Endothelial cell of umbilical vein (primary cell): ENCODE measurements around the gene C1orf115. TPM values are rescaled to one million over a fixed set of nuclear protein-coding genes. Genes with fewer than 3 reads are reported as not detected.

Source experiments
- BruUV-seq: library from RNA; stranded (reverse); fragments of 400-500 nt; replicated peaks from 2 replicates; lab custom pipeline; 2021; lab: Mats Ljungman, UMichigan
- CTCF ChIA-PET: fragments of 300-600, 350-600 bp; sonication (Branson Sonifier 250); formaldehyde crosslinking; loops from one replicate; lab custom pipeline; 2021; ENCODE audit warnings: antibody characterized with exemption, inconsistent platforms; lab: Charles Lee
- POLR2A ChIA-PET: fragments of 300-600, 350-600 bp; sonication (Branson Sonifier 250); formaldehyde crosslinking; loops from one replicate; lab custom pipeline; 2021; ENCODE audit warnings: antibody characterized with exemption, inconsistent platforms; lab: Charles Lee
- DNase-seq: peaks from one replicate; pipeline ENCODE4 v3.0.0-alpha.2; 2011; ENCODE audit warnings: low read depth, low spot score
- FAIRE-seq: peaks from 2 replicates; lab custom pipeline; 2011; peaks lifted over from hg19 to GRCh38; lab: Jason Lieb, UNC
- H2AFZ ChIP-seq: 2 replicates; pipeline ENCODE4 v1.6.0; 2012; ENCODE audit warnings: low read depth, low read length, control low read depth, inconsistent platforms
- H3K27ac ChIP-seq: 2 replicates; pipeline ENCODE4 v1.5.1; 2011; ENCODE audit warnings: low read depth, mild to moderate bottlenecking, control low read depth, low read length, moderate library complexity; ENCODE audit not compliant: insufficient read depth
- H3K27me3 ChIP-seq, 2 experiments: 2 replicates each; pipeline versions ENCODE4 v1.6.0 to v1.6.1; 2011; ENCODE audit warnings: low read length in 2 of 2, mixed read lengths in 1 of 2; ENCODE audit not compliant: control insufficient read depth in 2 of 2, insufficient read depth in 2 of 2
- H3K36me3 ChIP-seq, 2 experiments: 2 replicates in 1 of 2; 3 replicates in 1 of 2; pipeline ENCODE4 v1.5.1; 2011; ENCODE audit warnings: low read length in 2 of 2, mild to moderate bottlenecking in 1 of 2, moderate library complexity in 1 of 2; ENCODE audit not compliant: control insufficient read depth in 2 of 2, insufficient read depth in 2 of 2; ENCODE audit errors: extremely low read depth in 1 of 2
- H3K4me1 ChIP-seq: 3 replicates; pipeline ENCODE4 v1.5.1; 2011; ENCODE audit warnings: mild to moderate bottlenecking, low read length; ENCODE audit not compliant: control insufficient read depth, insufficient read depth; ENCODE audit errors: extremely low read depth
- H3K4me2 ChIP-seq: 2 replicates; pipeline ENCODE4 v1.6.1; 2011; ENCODE audit warnings: low read length, control low read depth, mixed read lengths; ENCODE audit not compliant: insufficient read depth
- H3K4me3 ChIP-seq, 3 experiments: fragments of 200-600 bp in 1 of 3; sonication (generic), shearing (Covaris generic) in 1 of 3; replicated peaks in 1 of 3; 2 replicates each; pipeline ENCODE4 v1.5.1; 2011 to 2016; ENCODE audit warnings: control low read depth in 3 of 3, low read length in 3 of 3, mild to moderate bottlenecking in 2 of 3, inconsistent platforms in 1 of 3, low read depth in 1 of 3, moderate library complexity in 1 of 3; ENCODE audit not compliant: insufficient read depth in 1 of 3
- H3K79me2 ChIP-seq: 2 replicates; pipeline ENCODE4 v1.6.0; 2012; ENCODE audit warnings: low read length, inconsistent platforms; ENCODE audit not compliant: control insufficient read depth, insufficient read depth
- H3K9ac ChIP-seq: replicated peaks from 2 replicates; pipeline ENCODE3; 2011; ENCODE audit warnings: low read length, control low read depth; ENCODE audit not compliant: insufficient read depth; ENCODE audit errors: extremely low read depth
- H3K9me1 ChIP-seq: replicated peaks from 3 replicates; pipeline ENCODE4 v1.6.0; 2011; ENCODE audit warnings: mild to moderate bottlenecking, low read length; ENCODE audit not compliant: control insufficient read depth, insufficient read depth; ENCODE audit errors: extremely low read depth
- H3K9me3 ChIP-seq: replicated peaks from 2 replicates; pipeline ENCODE4 v1.5.1; 2012; ENCODE audit warnings: low read length, inconsistent platforms; ENCODE audit not compliant: control insufficient read depth, insufficient read depth
- H4K20me1 ChIP-seq: replicated peaks from 2 replicates; pipeline ENCODE3; 2011; ENCODE audit warnings: mild to moderate bottlenecking, low read length; ENCODE audit not compliant: control insufficient read depth, insufficient read depth; ENCODE audit errors: extremely low read depth
- EZH2 ChIP-seq: IDR thresholded peaks from 2 replicates; pipeline ENCODE4 v1.6.1; 2012; ENCODE audit warnings: borderline replicate concordance, low read depth, mild to moderate bottlenecking, moderate library complexity, low read length, inconsistent platforms; ENCODE audit not compliant: severe bottlenecking
- JUN ChIP-seq: IDR thresholded peaks from 2 replicates; pipeline ENCODE4 v1.6.1; 2011; ENCODE audit warnings: borderline replicate concordance, low read depth; ENCODE audit not compliant: insufficient read length, insufficient read depth
- MYC ChIP-seq: IDR thresholded peaks from one replicate; pipeline ENCODE4 v1.6.1; 2011; ENCODE audit warnings: mild to moderate bottlenecking, low read depth, low read length
- POLR2A ChIP-seq: IDR thresholded peaks from 2 replicates; pipeline ENCODE4 v1.6.1; 2012; ENCODE audit warnings: low read depth, mild to moderate bottlenecking, control low read depth, low read length
- POLR2AphosphoS5 ChIP-seq: IDR thresholded peaks from 2 replicates; pipeline ENCODE4 v1.6.1; 2012; ENCODE audit warnings: low read depth, mild to moderate bottlenecking, control low read depth, low read length, moderate library complexity; ENCODE audit not compliant: insufficient read depth
- dilution Hi-C: fragments of 300-500 bp; cut with MboI; formaldehyde crosslinking; loops from one replicate; pipeline ENCODE4 v1.15.0; 2019; ENCODE audit warnings: low sequenced_read_pairs; ENCODE audit not compliant: extremely low pct_ligation_motif_present
- intact Hi-C: fragments of 100-400 bp; cut with micrococcal nuclease; formaldehyde crosslinking; loops from one replicate; pipeline ENCODE4 v1.10.0; 2022
- polyA plus RNA-seq, 4 experiments: library from polyadenylated mRNA; depleted of rRNA in 3 of 4; stranded (reverse) in 3 of 4; unstranded in 1 of 4; fragments of >200 nt; gene quantifications; 2 replicates each; pipeline versions ENCODE4 v1.2.1 to v1.2.3, GENCODE V29; 2011 to 2012; ENCODE audit warnings: missing spikeins in 1 of 4
- total RNA-seq: library from RNA; stranded (reverse); gene quantifications from 2 replicates; pipeline ENCODE4 v1.2.3, GENCODE V29; 2021
- TF ChIP-seq, protein P1 (sequence below): IDR thresholded peaks from 2 replicates; pipeline ENCODE4 v1.6.1; 2011; ENCODE audit not compliant: insufficient read depth, insufficient read length
- TF ChIP-seq, protein P2 (sequence below), 2 donors: IDR thresholded peaks; 1 replicate in 1 of 2; 2 replicates in 1 of 2; pipeline ENCODE4 v1.5.1; 2011; ENCODE audit warnings: low read length in 2 of 2, mild to moderate bottlenecking in 2 of 2, moderate library complexity in 2 of 2, control low read depth in 1 of 2, inconsistent platforms in 1 of 2, low read depth in 1 of 2; ENCODE audit not compliant: insufficient read depth in 1 of 2; ENCODE audit errors: extremely low read depth in 1 of 2

Gene C1orf115
- total and polyA plus RNA-seq, 2 donors (not counting 3 experiments of a cell fraction or from before 2014, with no cell fraction given): 11.1 to 16.4 TPM

DNA sequence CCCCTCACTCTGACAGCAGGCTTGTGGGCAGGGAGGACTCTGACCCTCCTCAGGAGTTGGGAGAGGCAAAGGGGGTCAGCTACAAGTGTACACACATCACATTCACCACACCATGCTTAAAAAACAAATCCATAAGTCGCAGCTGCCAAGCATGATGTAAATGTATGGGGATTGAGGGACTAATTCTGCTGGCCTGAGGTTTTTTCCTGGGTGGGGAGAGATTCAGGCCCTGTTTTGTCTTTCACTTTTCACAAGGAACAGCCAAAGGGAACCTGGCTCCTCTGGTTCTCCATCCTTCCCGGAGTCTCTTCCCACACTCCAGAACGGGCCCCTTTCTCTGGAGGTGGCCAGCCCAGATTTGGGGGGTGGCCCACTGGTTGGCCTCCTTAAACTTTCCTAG is 56.7 kb downstream of the C1orf115 start:
- H3K27me3 ChIP-seq: no peaks in the 10 kb centered on the region
- ChIA-PET CTCF (interaction anchor here (1.7 to 5.7 kb wide), 4 partner anchors 9 to 65 kb away, joined by 9 to 82 read pairs (median 22); no protein-coding TSS in a partner anchor), POLR2A (no interaction called here)
- no peak overlapping the region for H3K27ac ChIP-seq
- no peak overlapping the region for H3K4me3 ChIP-seq
- peaks cover 14% of the 10 kb centered on the region for H3K79me2 ChIP-seq
- no peak overlapping the region for H3K4me2 ChIP-seq
- no peak overlapping the region for H3K9ac ChIP-seq
- no peaks in the 10 kb centered on the region for H3K36me3 ChIP-seq
- no peaks in the 10 kb centered on the region for H3K9me1 ChIP-seq
- intact Hi-C loops (no loop called here), dilution Hi-C loops (no loop called here)
- no peak for FAIRE-seq
- TF ChIP-seq POLR2A: no peak
- TF ChIP-seq, protein P1, sequence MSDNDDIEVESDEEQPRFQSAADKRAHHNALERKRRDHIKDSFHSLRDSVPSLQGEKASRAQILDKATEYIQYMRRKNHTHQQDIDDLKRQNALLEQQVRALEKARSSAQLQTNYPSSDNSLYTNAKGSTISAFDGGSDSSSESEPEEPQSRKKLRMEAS: no peak
- no peak for TF ChIP-seq EZH2
- no peak for TF ChIP-seq POLR2AphosphoS5
- TF ChIP-seq MYC: no peak
- TF ChIP-seq, protein P2, sequence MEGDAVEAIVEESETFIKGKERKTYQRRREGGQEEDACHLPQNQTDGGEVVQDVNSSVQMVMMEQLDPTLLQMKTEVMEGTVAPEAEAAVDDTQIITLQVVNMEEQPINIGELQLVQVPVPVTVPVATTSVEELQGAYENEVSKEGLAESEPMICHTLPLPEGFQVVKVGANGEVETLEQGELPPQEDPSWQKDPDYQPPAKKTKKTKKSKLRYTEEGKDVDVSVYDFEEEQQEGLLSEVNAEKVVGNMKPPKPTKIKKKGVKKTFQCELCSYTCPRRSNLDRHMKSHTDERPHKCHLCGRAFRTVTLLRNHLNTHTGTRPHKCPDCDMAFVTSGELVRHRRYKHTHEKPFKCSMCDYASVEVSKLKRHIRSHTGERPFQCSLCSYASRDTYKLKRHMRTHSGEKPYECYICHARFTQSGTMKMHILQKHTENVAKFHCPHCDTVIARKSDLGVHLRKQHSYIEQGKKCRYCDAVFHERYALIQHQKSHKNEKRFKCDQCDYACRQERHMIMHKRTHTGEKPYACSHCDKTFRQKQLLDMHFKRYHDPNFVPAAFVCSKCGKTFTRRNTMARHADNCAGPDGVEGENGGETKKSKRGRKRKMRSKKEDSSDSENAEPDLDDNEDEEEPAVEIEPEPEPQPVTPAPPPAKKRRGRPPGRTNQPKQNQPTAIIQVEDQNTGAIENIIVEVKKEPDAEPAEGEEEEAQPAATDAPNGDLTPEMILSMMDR (IDR thresholded peaks at IDR 0.05; ENCODE audit: extremely low read depth in 1 of 2, insufficient read depth in 1 of 2, low read depth in 1 of 2, low read length in 2 of 2): no peak
- TF ChIP-seq JUN: no peak
- no peak for DNase-seq
- H4K20me1 ChIP-seq: no peaks in the 10 kb centered on the region
- peaks cover 14% of the 10 kb centered on the region for H3K4me1 ChIP-seq
- no TSS peak for BruUV-seq
- no peak overlapping the region for H2AFZ ChIP-seq
- no peaks in the 10 kb centered on the region for H3K9me3 ChIP-seq
